HepG2 (cell line): ENCODE results near the gene AUTS2. TPM values are rescaled to one million over a fixed set of nuclear protein-coding genes. Genes with fewer than 3 reads are reported as not detected.

Experiments used
- ATAC-seq: fragments of 200-7000 bp; cut with Tn5 transposase; 3 replicates; pipeline ENCODE4 v1.9.1; 2020; ENCODE audit warnings: mild to moderate bottlenecking, moderate library complexity
- BruUV-seq: library from RNA; stranded (reverse); fragments of 400-500 nt; replicated peaks from 2 replicates; lab custom pipeline; 2021; lab: Mats Ljungman, UMichigan
- CTCF ChIA-PET: fragments of 300-600 bp; formaldehyde crosslinking; extraction: SDS; loops from one replicate; lab custom pipeline; 2021; ENCODE audit warnings: low total read pairs, inconsistent platforms, low intra/inter-chr PET ratio; lab: Yijun Ruan, JAX
- POLR2A ChIA-PET: fragments of 350-600 bp; sonication (Branson Sonifier 250); formaldehyde crosslinking; loops from one replicate; lab custom pipeline; 2020; ENCODE audit warnings: antibody characterized with exemption, inconsistent platforms; lab: Yijun Ruan, JAX
- DNase-seq: peaks from one replicate; pipeline ENCODE4 v3.0.0-alpha.2; 2015; ENCODE audit warnings: low spot score
- FAIRE-seq: peaks from 3 replicates; lab custom pipeline; 2011; peaks lifted over from hg19 to GRCh38; lab: Jason Lieb, UNC
- H2AFZ ChIP-seq: one replicate; pipeline ENCODE4 v1.6.1; 2011; ENCODE audit warnings: low read length, inconsistent platforms
- H3K27ac ChIP-seq: fragments of 300-600 bp; 3 replicates; pipeline ENCODE4 v1.8.0; 2011; ENCODE audit warnings: mixed run types, mild to moderate bottlenecking, mixed read lengths, low read length, inconsistent platforms; ENCODE audit not compliant: insufficient read depth; ENCODE audit errors: extremely low read length
- H3K27me3 ChIP-seq, 2 experiments: fragments of 200-600 bp in 1 of 2; 2 replicates in 1 of 2; 3 replicates in 1 of 2; pipeline versions ENCODE4 v1.6.0 to v1.8.0; 2011; ENCODE audit warnings: low read length in 2 of 2, mild to moderate bottlenecking in 2 of 2, moderate library complexity in 2 of 2, inconsistent platforms in 1 of 2; ENCODE audit not compliant: insufficient read depth in 2 of 2, control insufficient read depth in 1 of 2
- H3K36me3 ChIP-seq, 2 experiments: fragments of 200-600 bp in 1 of 2; replicated peaks in 1 of 2; 2 replicates in 1 of 2; 3 replicates in 1 of 2; pipeline versions ENCODE4 v1.5.1 to v1.8.0; 2011; ENCODE audit warnings: low read length in 2 of 2, inconsistent platforms in 1 of 2; ENCODE audit not compliant: insufficient read depth in 2 of 2, control insufficient read depth in 1 of 2
- H3K4me1 ChIP-seq: 2 replicates; pipeline ENCODE4 v1.5.1; 2012; ENCODE audit warnings: low read length, inconsistent platforms; ENCODE audit not compliant: insufficient read depth
- H3K4me2 ChIP-seq: 2 replicates; pipeline ENCODE4 v1.6.0; 2011; ENCODE audit warnings: low read depth, low read length, inconsistent platforms
- H3K4me3 ChIP-seq, 3 experiments: fragments of 200-600 bp in 1 of 3; sonication (generic), shearing (Covaris generic) in 1 of 3; replicated peaks in 1 of 3; 2 replicates each; pipeline ENCODE4 v1.5.1; 2011 to 2016; ENCODE audit warnings: low read length in 3 of 3, inconsistent platforms in 2 of 3, low read depth in 2 of 3, mild to moderate bottlenecking in 2 of 3, control low read depth in 1 of 3, mixed read lengths in 1 of 3; ENCODE audit not compliant: insufficient read depth in 1 of 3
- H3K79me2 ChIP-seq: one replicate; pipeline ENCODE4 v1.6.1; 2011; ENCODE audit warnings: low read length, inconsistent platforms; ENCODE audit not compliant: insufficient read depth
- H3K9ac ChIP-seq: 2 replicates; pipeline ENCODE4 v1.6.0; 2011; ENCODE audit warnings: mild to moderate bottlenecking, low read depth, low read length, inconsistent platforms; ENCODE audit not compliant: insufficient read depth
- H3K9me3 ChIP-seq: 2 replicates; pipeline ENCODE4 v1.5.1; 2012; ENCODE audit warnings: mild to moderate bottlenecking, low read length
- H4K20me1 ChIP-seq: 2 replicates; pipeline ENCODE4 v1.6.0; 2011; ENCODE audit warnings: inconsistent platforms, mild to moderate bottlenecking, low read length, moderate library complexity; ENCODE audit not compliant: insufficient read depth
- ERF ChIP-seq: IDR thresholded peaks from 2 replicates; pipeline ENCODE4 v1.6.1; 2018; ENCODE audit warnings: missing biosample characterization, missing genetic modification reagents
- IKZF4 ChIP-seq: sonication (generic); formaldehyde crosslinking; IDR thresholded peaks from 2 replicates; pipeline ENCODE4 v1.5.1; 2020; ENCODE audit warnings: borderline replicate concordance, mild to moderate bottlenecking, low read depth, missing genetic modification reagents; ENCODE audit errors: not compliant biosample characterization
- KLF15 ChIP-seq: sonication (generic); formaldehyde crosslinking; IDR thresholded peaks from 2 replicates; pipeline ENCODE4 v1.8.1; 2023; ENCODE audit warnings: borderline replicate concordance, mild to moderate bottlenecking, inconsistent platforms, missing genetic modification reagents, mixed read lengths
- MTA1 ChIP-seq: sonication (generic); formaldehyde crosslinking; IDR thresholded peaks from 2 replicates; pipeline ENCODE4 v1.4.0; 2020; ENCODE audit warnings: missing genetic modification reagents, mild to moderate bottlenecking, borderline replicate concordance
- MYNN ChIP-seq: sonication (generic); formaldehyde crosslinking; IDR thresholded peaks from 2 replicates; pipeline ENCODE4 v1.4.0; 2020; ENCODE audit warnings: mild to moderate bottlenecking, low read depth, missing genetic modification reagents
- NCOA1 ChIP-seq: sonication (generic); formaldehyde crosslinking; IDR thresholded peaks from 2 replicates; pipeline ENCODE4 v1.9.0; 2021; ENCODE audit warnings: missing genetic modification reagents
- NFE2L1 ChIP-seq: sonication (generic); formaldehyde crosslinking; IDR thresholded peaks from 2 replicates; pipeline ENCODE4 v1.4.0; 2020; ENCODE audit warnings: missing genetic modification reagents, mild to moderate bottlenecking, borderline replicate concordance
- SYNCRIP ChIP-seq: fragments of 200-400 bp; formaldehyde crosslinking; IDR thresholded peaks from 2 replicates; pipeline ENCODE4 v1.6.1; 2018; ENCODE audit warnings: mild to moderate bottlenecking, low read depth, low read length; ENCODE audit not compliant: insufficient read depth
- WIZ ChIP-seq: sonication (generic); formaldehyde crosslinking; IDR thresholded peaks from 2 replicates; pipeline ENCODE4 v1.5.1; 2020; ENCODE audit warnings: mild to moderate bottlenecking, missing genetic modification reagents
- ZNF703 ChIP-seq: sonication (generic); formaldehyde crosslinking; IDR thresholded peaks from 2 replicates; pipeline ENCODE4 v1.5.1; 2020; ENCODE audit warnings: missing genetic modification reagents, mild to moderate bottlenecking, moderate library complexity, borderline replicate concordance
- ZNF776 ChIP-seq: sonication (generic); formaldehyde crosslinking; IDR thresholded peaks from 2 replicates; pipeline ENCODE4 v1.4.0; 2020; ENCODE audit warnings: mild to moderate bottlenecking, missing genetic modification reagents
- WGBS: methylation state at CpG from one replicate; pipeline ENCODE4 v1.1.6; 2017; ENCODE audit warnings: low lambda C conversion rate; 5-methylcytosine and 5-hydroxymethylcytosine counted together
- in situ Hi-C: cut with HindIII; loops from 2 replicates; pipeline ENCODE4 v1.10.0; 2017; ENCODE audit warnings: low pct_unique_long_range_greater_than_20kb; ENCODE audit not compliant: extremely low pct_ligation_motif_present
- intact Hi-C: fragments of 100-400 bp; cut with micrococcal nuclease; formaldehyde crosslinking; loops from one replicate; pipeline ENCODE4 v1.10.0; 2022; ENCODE audit not compliant: unreplicated experiment
- polyA plus RNA-seq, 8 experiments: library from polyadenylated mRNA; depleted of rRNA in 3 of 8; stranded (reverse) in 7 of 8; unstranded in 1 of 8; fragments of >200 nt; fragmentation: Illumina TruSeq in 4 of 8; extraction: Trizol in 4 of 8; gene quantifications; 2 replicates each; pipeline versions ENCODE4 v1.2.1 to v1.2.3, GENCODE V29; 2011 to 2016; ENCODE audit warnings: low read depth in 4 of 8, missing spikeins in 1 of 8, mixed read lengths in 1 of 8; ENCODE audit not compliant: insufficient read depth in 1 of 8
- total RNA-seq, 5 experiments: library from RNA; depleted of rRNA; stranded (reverse); fragments of >200 nt; fragmentation: Illumina TruSeq; extraction: Trizol; gene quantifications; 2 replicates each; pipeline ENCODE4 v1.2.3, GENCODE V29; 2016; ENCODE audit warnings: low read depth in 1 of 5
- TF ChIP-seq, protein P1 (sequence below): sonication (generic); formaldehyde crosslinking; IDR thresholded peaks from 2 replicates; pipeline ENCODE4 v1.4.0; 2020; ENCODE audit warnings: low read depth, mild to moderate bottlenecking, missing genetic modification reagents
- TF ChIP-seq, protein P2 (sequence below): sonication (generic); formaldehyde crosslinking; conservative IDR thresholded peaks from 2 replicates; pipeline ENCODE4 v1.5.0; 2020; ENCODE audit warnings: missing genetic modification reagents
- TF ChIP-seq, protein P3 (sequence below): sonication (generic); formaldehyde crosslinking; IDR thresholded peaks from 2 replicates; pipeline ENCODE4 v1.5.0; 2020; ENCODE audit warnings: mild to moderate bottlenecking, missing genetic modification reagents, moderate library complexity
- TF ChIP-seq, protein P4 (sequence below): sonication (generic); formaldehyde crosslinking; IDR thresholded peaks from 2 replicates; pipeline ENCODE4 v1.5.0; 2020; ENCODE audit warnings: missing genetic modification reagents

Gene AUTS2
- total and polyA plus RNA-seq, 2 of the 13 experiments (the other 11 are each of a cell fraction or from before 2014, with no cell fraction given), result 0.38 TPM; not detected in 1

DNA sequence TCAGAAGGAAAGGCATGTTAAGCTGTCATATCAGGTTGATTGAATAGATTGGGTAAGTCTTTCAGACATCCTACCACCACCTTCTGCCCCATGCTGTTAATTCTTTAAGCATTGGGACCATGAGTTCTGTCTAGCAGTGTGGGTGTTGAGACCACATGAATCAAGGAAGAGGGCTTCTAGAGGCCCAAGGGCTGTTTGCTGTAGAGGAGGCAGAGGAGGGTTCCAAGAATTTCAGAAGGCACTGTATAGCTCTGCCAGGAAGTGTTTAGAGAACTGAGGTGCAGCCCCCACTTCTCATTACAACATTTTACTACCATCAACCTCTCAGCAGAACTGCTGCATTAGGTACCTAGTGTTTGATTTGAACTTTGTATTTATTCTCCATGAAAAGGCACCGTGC lies 720.2 kb downstream of the AUTS2 start:
- H3K27ac ChIP-seq, result no peak overlapping the region
- H3K4me1 ChIP-seq, result no peaks in the 10 kb centered on the region
- WGBS, result 0% methylated on average over 1 of the region's 1 CpG
- H3K4me2 ChIP-seq, result no peak overlapping the region
- H4K20me1 ChIP-seq, result no peaks in the 10 kb centered on the region
- intact Hi-C loops, result no loop called here
- in situ Hi-C loops, result no loop called here
- BruUV-seq, result no TSS peak
- H2AFZ ChIP-seq, result no peak overlapping the region
- ChIA-PET POLR2A (no interaction called here), CTCF (no interaction called here)
- H3K79me2 ChIP-seq, result no peaks in the 10 kb centered on the region
- FAIRE-seq (no peak), ATAC-seq (no peak), DNase-seq (no peak)
- H3K36me3 ChIP-seq, result no peaks in the 10 kb centered on the region
- H3K27me3 ChIP-seq, result no peaks in the 10 kb centered on the region
- no peak overlapping the region for H3K4me3 ChIP-seq
- no peaks in the 10 kb centered on the region for H3K9me3 ChIP-seq
- no peak overlapping the region for H3K9ac ChIP-seq
- TF ChIP-seq MTA1 (CRISPR knock-in tag), result no peak
- TF ChIP-seq, protein P1, sequence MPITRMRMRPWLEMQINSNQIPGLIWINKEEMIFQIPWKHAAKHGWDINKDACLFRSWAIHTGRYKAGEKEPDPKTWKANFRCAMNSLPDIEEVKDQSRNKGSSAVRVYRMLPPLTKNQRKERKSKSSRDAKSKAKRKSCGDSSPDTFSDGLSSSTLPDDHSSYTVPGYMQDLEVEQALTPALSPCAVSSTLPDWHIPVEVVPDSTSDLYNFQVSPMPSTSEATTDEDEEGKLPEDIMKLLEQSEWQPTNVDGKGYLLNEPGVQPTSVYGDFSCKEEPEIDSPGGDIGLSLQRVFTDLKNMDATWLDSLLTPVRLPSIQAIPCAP, result no peak
- no peak for TF ChIP-seq WIZ
- no peak for TF ChIP-seq NCOA1 (CRISPR knock-in tag)
- TF ChIP-seq NFE2L1 (CRISPR knock-in tag), result no peak
- no peak for TF ChIP-seq ZNF776 (CRISPR knock-in tag)
- TF ChIP-seq, protein P2, sequence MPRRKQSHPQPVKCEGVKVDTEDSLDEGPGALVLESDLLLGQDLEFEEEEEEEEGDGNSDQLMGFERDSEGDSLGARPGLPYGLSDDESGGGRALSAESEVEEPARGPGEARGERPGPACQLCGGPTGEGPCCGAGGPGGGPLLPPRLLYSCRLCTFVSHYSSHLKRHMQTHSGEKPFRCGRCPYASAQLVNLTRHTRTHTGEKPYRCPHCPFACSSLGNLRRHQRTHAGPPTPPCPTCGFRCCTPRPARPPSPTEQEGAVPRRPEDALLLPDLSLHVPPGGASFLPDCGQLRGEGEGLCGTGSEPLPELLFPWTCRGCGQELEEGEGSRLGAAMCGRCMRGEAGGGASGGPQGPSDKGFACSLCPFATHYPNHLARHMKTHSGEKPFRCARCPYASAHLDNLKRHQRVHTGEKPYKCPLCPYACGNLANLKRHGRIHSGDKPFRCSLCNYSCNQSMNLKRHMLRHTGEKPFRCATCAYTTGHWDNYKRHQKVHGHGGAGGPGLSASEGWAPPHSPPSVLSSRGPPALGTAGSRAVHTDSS, result no peak
- TF ChIP-seq, protein P3, sequence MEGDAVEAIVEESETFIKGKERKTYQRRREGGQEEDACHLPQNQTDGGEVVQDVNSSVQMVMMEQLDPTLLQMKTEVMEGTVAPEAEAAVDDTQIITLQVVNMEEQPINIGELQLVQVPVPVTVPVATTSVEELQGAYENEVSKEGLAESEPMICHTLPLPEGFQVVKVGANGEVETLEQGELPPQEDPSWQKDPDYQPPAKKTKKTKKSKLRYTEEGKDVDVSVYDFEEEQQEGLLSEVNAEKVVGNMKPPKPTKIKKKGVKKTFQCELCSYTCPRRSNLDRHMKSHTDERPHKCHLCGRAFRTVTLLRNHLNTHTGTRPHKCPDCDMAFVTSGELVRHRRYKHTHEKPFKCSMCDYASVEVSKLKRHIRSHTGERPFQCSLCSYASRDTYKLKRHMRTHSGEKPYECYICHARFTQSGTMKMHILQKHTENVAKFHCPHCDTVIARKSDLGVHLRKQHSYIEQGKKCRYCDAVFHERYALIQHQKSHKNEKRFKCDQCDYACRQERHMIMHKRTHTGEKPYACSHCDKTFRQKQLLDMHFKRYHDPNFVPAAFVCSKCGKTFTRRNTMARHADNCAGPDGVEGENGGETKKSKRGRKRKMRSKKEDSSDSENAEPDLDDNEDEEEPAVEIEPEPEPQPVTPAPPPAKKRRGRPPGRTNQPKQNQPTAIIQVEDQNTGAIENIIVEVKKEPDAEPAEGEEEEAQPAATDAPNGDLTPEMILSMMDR (CRISPR knock-in tag), result no peak
- TF ChIP-seq ZNF703 (CRISPR knock-in tag), result no peak
- TF ChIP-seq IKZF4 (CRISPR knock-in tag), result no peak
- TF ChIP-seq MYNN (CRISPR knock-in tag), result no peak
- no peak for TF ChIP-seq ERF (CRISPR knock-in tag)
- TF ChIP-seq SYNCRIP, result no peak
- no peak for TF ChIP-seq KLF15
- TF ChIP-seq, protein P4, sequence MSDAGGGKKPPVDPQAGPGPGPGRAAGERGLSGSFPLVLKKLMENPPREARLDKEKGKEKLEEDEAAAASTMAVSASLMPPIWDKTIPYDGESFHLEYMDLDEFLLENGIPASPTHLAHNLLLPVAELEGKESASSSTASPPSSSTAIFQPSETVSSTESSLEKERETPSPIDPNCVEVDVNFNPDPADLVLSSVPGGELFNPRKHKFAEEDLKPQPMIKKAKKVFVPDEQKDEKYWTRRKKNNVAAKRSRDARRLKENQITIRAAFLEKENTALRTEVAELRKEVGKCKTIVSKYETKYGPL (CRISPR knock-in tag), result no peak
